ENCODE results near the gene SIVA1. TPM values are rescaled to one million over a fixed set of nuclear protein-coding genes. Genes with fewer than 3 reads are reported as not detected.

SIVA1 gene
- total and polyA plus RNA-seq, 2 of the 8 experiments (the other 6 are each of a cell fraction or from before 2014, with no cell fraction given): 123 to 589 TPM

DNA sequence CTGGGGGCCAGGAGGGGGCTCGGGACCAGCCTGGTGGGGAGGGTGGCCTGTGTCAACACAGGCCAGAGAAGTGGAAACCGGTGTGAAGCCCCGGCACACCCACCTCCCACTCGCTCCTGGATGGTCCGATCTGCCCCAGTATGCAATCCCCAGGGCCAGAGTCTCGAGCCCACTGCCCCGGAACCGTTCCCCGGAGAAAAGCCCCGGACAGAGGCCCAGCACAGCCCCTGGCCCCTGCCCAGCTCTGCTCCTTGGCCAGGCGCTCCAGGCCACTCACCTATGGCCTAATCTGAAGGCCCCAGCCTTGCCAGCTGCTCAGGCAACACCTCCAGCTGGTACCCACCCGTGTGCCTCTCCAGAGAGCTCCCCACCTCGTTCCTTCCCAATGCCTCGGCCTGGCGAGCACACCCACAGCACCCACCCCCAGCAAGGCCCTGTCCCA is 24.9 kb downstream of the SIVA1 start:
- POLR2A ChIA-PET (ENCODE audit: partially characterized antibody): no interaction called here
- no peak overlapping the region for H4K91ac ChIP-seq (replicated peaks; ENCODE audit: insufficient read length, low read length)
- H3K27ac ChIP-seq (ENCODE audit: low read depth, low read length): no peak overlapping the region
- no peaks in the 10 kb centered on the region for H3K27me3 ChIP-seq (replicated peaks in 1 of 4; ENCODE audit: control insufficient read depth in 3 of 4, extremely low read depth in 1 of 4, insufficient read depth in 3 of 4, low read length in 3 of 4)
- no peak overlapping the region for H3K9ac ChIP-seq (replicated peaks in 1 of 4; ENCODE audit: extremely low read depth in 1 of 4, low read depth in 3 of 4, low read length in 3 of 4)
- no peak overlapping the region for H4K8ac ChIP-seq (ENCODE audit: extremely low read depth, insufficient read depth, low read length)
- H4K20me1 ChIP-seq (replicated peaks in 1 of 2; ENCODE audit: control insufficient read depth in 1 of 2, insufficient read depth in 2 of 2, low read length in 2 of 2): peaks cover 6 to 20% of the 10 kb centered on the region in 2 experiments
- no peaks in the 10 kb centered on the region for H3K4me1 ChIP-seq (replicated peaks in 1 of 4; ENCODE audit: control insufficient read depth in 3 of 4, insufficient read depth in 4 of 4, low read length in 3 of 4)
- H3K79me2 ChIP-seq (ENCODE audit: control insufficient read depth in 1 of 2, insufficient read depth in 2 of 2, low read length in 2 of 2): no peaks in the 10 kb centered on the region
- no peaks in the 10 kb centered on the region; a peak in 1 of 4 replicates for H3K9me3 ChIP-seq (ENCODE audit: insufficient read depth in 2 of 2, low read depth in 1 of 2, low read length in 1 of 2)
- H3K79me1 ChIP-seq (ENCODE audit: low read depth, low read length): no peaks in the 10 kb centered on the region; the same call in 1 of the 2 replicates
- no peak overlapping the region for H2BK15ac ChIP-seq (ENCODE audit: low read length)
- H2BK20ac ChIP-seq (ENCODE audit: low read length): no peak overlapping the region
- H3K4me2 ChIP-seq (ENCODE audit: insufficient read depth in 1 of 2, low read depth in 2 of 2, low read length in 2 of 2): no peak overlapping the region
- no peak overlapping the region for H2AK5ac ChIP-seq (ENCODE audit: low read depth, low read length)
- H3K14ac ChIP-seq (ENCODE audit: insufficient read length): no peak overlapping the region
- peaks cover 0 to 9% (median 0%) of the 10 kb centered on the region in 4 experiments; a peak in 2 of 8 replicates for H3K36me3 ChIP-seq (ENCODE audit: control insufficient read depth in 2 of 4, insufficient read depth in 4 of 4, low read length in 3 of 4)
- H2BK12ac ChIP-seq (ENCODE audit: low read depth, low read length): no peak overlapping the region
- H3K56ac ChIP-seq (replicated peaks; ENCODE audit: insufficient read length, low read depth, low read length): no peak overlapping the region
- TF ChIP-seq TAF7 (optimal IDR thresholded peaks at IDR 0.05; ENCODE audit: borderline replicate concordance, low read depth, low read length): no peak
- TF ChIP-seq, protein P1, sequence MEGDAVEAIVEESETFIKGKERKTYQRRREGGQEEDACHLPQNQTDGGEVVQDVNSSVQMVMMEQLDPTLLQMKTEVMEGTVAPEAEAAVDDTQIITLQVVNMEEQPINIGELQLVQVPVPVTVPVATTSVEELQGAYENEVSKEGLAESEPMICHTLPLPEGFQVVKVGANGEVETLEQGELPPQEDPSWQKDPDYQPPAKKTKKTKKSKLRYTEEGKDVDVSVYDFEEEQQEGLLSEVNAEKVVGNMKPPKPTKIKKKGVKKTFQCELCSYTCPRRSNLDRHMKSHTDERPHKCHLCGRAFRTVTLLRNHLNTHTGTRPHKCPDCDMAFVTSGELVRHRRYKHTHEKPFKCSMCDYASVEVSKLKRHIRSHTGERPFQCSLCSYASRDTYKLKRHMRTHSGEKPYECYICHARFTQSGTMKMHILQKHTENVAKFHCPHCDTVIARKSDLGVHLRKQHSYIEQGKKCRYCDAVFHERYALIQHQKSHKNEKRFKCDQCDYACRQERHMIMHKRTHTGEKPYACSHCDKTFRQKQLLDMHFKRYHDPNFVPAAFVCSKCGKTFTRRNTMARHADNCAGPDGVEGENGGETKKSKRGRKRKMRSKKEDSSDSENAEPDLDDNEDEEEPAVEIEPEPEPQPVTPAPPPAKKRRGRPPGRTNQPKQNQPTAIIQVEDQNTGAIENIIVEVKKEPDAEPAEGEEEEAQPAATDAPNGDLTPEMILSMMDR (IDR thresholded peaks at IDR 0.05; ENCODE audit: control extremely low read depth in 1 of 3, insufficient read depth in 1 of 3, low read depth in 1 of 3, low read length in 3 of 3): no peak
- TF ChIP-seq NANOG (IDR thresholded peaks at IDR 0.05; ENCODE audit: insufficient read depth, low read depth, low read length, poor library complexity, severe bottlenecking): no peak
- TF ChIP-seq POLR2AphosphoS5 (IDR thresholded peaks at IDR 0.05; ENCODE audit: low read depth, low read length): no peak
- TF ChIP-seq CREB1 (IDR thresholded peaks at IDR 0.05): no peak
- TF ChIP-seq MAFK (IDR thresholded peaks at IDR 0.05; ENCODE audit: low read depth, low read length): no peak
- no peak for TF ChIP-seq CHD2 (IDR thresholded peaks at IDR 0.05; ENCODE audit: low read length)
- no peak for TF ChIP-seq TBP (IDR thresholded peaks at IDR 0.05; ENCODE audit: low read depth, low read length)
- H2BK120ac ChIP-seq (replicated peaks; ENCODE audit: low read depth, low read length): no peak overlapping the region
- no peak overlapping the region for H3K23ac ChIP-seq (ENCODE audit: insufficient read length)
- FAIRE-seq (no peak), DNase-seq (ENCODE audit: low read depth in 1 of 2, low spot score in 2 of 2) (no peak)
- WGBS, 2 experiments (ENCODE audit: extremely low coverage in 1 of 2, insufficient coverage in 1 of 2, insufficient read length in 1 of 2, insufficient replicate concordance in 2 of 2, low coverage in 1 of 2, low lambda C conversion rate in 2 of 2, missing lambda C conversion rate in 1 of 2): 92% methylated on average over 7 of the region's 15 CpGs; no CpG with 5 or more reads in 1 of the 2 experiments
- no peaks in the 10 kb centered on the region for H3K23me2 ChIP-seq (ENCODE audit: low read depth, low read length)
- H3K18ac ChIP-seq (ENCODE audit: extremely low read depth, low read length): no peak overlapping the region
- no peak overlapping the region for H2BK5ac ChIP-seq (ENCODE audit: low read depth, low read length)
- H3K4ac ChIP-seq (replicated peaks; ENCODE audit: insufficient read length, low read depth, low read length): no peak overlapping the region
- no peak overlapping the region for H4K5ac ChIP-seq (ENCODE audit: insufficient read length, low read depth, low read length)
- H2AFZ ChIP-seq (ENCODE audit: low read length): no peak overlapping the region
- H3K4me3 ChIP-seq (ENCODE audit: extremely low read depth in 1 of 4, insufficient read depth in 2 of 4, low read depth in 3 of 4, low read length in 4 of 4): no peak overlapping the region
- CTCF ChIA-PET (ENCODE audit: partially characterized antibody): interaction anchor here (0.9 to 4.9 kb wide), 8 partner anchors 9 to 121 kb away, joined by 3 to 35 read pairs (median 4); no protein-coding TSS in a partner anchor
